HG02571 (cell line): ENCODE measurements around the gene TMEM150A.
"Not testable (repeated sequence)": the region's sequence is repeated elsewhere in the genome, so short reads cannot be mapped to it uniquely, and the experiment has no call there.

ENCODE experiments used
- ATAC-seq: cut with Tn5 transposase; IDR thresholded peaks from one replicate; pipeline ENCODE4 v1.9.1; 2021; ENCODE audit warnings: mild to moderate bottlenecking, moderate library complexity; ENCODE audit not compliant: unreplicated experiment

The TMEM150A gene

DNA sequence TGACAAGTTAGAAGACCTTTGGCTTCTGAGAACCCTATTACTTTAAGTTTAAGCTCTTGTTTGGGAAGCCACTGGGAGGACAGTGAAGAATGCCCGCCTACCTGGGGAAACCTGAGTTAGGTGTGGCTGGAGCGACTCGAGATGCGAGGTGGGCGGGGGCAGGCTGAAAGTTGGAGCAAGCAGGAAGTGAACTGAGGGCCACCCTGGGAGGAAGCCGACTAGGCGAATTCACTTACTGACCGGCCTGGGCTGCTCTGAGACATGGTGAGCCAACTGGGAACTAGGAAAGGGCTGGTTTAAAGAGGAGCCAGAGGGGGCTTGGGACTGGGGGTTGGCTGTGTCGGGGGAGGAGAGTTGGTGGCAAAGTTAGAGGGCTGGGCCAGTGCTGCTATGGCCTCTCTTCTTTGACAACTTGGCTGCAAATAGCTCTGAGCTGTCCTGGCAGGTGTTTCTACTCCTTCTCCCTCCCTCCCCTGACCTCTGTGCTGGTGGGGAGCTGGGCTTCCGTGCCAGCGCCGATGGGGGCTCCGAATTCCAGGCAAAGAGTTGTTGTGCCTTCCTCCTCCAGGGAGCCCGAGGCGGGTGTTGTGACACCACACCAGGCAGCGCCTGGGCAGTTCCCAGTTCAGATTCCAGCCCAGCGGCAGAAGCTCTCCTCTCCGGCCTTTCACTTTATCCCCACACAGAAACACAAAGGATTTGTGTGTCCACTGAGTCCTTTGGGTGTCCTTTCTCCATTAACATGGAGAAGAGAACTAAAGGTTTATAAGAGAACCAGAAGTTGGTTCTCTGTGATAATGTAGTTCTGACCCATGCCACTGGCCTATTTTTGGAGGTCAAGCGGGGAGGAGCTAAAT, 24.9 kb downstream of the TMEM150A start, which contains the start of gene VAMP8:
TSS of gene VAMP8 (plus strand) at position 201 of the 857 bp plus-strand sequence. CDS start at position 262, 61 bp downstream.
- ATAC-seq = peak; percentile 76

DNA sequence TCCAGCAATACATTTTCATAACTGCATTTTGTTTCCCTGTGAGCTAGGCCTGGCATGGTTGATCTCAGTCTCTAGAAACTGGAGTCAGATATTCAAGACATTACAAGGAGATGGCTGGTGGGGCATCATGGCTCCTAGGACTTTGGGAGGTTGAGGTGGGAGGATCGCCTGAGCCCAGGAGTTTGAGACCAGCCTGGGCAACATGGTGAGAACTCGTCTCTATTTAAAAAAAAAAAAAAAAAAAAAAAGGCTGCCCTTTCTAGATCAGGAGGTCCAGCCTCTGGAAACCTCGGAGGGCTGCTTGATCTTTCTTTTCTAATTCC, 25.5 kb downstream of the TMEM150A start:
- no peak for ATAC-seq

DNA sequence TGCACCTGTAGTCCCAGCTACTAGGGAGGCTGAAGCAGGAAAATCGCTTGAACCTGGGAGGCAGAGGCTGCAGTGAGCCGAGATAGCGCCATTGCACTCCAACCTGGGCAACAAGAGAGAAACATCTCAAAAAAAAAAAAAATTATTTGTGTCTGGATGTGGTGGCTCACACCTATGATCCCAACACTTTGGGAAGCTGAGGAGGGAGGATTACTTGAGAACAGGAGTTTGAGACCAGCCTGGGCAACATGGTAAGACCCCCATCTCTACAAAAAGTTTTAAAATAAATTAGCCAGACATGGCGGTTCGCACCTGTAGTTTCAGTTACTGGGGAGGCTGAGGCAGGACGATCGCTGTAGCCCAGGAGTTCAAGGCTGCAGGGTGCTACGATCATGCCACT, 26.8 kb downstream of the TMEM150A start:
- ATAC-seq = no peak

GRCh38 chr2:85566265-85566664, 36.2 kb downstream of the TMEM150A start:
- no peak for ATAC-seq

DNA sequence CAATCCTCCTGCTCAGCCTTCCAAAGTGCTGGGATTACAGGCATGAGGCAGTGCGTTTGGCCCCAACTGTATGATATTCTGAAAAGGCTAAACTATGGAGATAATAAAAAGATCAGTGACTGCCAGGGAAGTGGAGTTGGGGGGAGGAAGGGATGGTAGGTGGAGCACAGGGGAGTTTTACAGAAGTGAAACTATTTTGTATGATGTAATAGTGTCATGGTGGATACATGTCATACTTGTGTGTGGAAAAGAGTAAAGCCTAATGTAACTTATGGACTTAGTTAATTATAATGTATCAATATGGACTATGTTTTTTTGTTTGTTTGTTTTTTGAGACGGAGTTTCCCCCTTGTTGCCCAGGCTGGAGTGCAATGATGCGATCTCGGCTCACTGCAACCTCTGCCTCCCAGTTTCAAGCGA, 38.3 kb downstream of the TMEM150A start:
- no peak for ATAC-seq

DNA sequence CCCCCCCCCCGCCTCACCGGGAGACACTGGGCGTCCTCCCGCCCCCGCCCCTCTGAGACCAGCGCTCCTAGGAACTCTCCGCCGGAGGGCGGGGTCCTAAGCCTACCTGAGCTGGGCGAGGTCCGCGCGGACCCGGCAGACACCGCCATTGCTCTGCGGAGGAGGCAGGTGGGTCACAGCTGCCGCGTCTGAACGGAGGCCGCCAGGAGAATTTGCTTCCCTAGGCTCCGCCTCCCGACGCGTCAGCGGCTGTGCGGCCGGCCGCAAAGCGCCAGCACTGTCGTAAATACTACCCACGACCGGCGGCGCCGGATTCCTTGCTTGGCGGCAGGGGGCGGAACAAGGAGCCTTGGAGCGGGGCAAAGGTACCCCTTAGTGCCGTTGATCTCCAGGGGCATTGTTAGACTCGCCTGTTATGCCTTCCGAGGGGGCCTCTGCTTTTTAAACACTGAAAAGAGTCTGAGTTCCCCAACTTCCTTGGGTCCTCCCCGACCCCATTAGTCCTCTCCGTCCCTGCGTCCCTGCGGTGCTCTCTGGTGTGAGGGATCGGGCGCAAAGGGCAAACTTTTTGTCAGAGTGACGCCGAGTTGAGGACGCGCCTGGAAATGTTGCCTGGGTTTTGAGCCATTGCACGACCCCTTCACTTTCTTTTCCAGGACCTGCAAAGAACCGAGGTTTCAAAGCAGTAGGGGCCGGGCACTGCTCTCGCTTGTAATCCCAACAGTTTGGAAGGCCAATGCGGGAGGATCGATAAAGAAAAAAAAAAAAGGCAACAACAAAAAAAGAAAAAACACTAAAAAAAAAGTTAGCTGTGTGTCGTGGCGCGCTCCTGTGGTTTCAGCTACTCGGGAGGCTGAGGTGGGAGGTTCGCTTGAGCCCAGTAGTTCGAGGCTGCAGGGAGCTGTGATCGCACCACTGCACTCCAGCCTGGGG, 41.0 kb downstream of the TMEM150A start, which contains the start of gene GGCX:
TSS of gene GGCX (minus strand) at position 214 of the 933 bp plus-strand sequence. CDS start at position 149, 65 bp downstream.
- peak; percentile 92 for ATAC-seq

GRCh38 chr2:85560812-85561279, 41.7 kb downstream of the TMEM150A start:
- peak; percentile 26 for ATAC-seq

DNA sequence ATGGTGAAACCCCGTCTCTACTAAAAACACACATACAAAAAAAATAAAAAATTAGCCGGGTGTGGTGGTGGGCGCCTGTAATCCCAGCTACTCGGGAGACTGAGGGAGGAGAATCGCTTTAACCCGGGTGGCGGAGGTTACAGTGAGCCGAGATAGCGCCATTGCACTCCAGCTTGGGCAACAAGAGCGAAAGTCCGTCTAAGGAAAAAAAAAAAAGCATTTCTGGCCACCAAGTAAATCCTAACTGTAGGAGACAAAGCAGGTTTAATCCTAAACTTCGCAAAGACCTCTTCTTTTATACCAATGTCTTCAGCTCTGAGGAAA, 42.1 kb downstream of the TMEM150A start:
- ATAC-seq = not testable (repeated sequence)

DNA sequence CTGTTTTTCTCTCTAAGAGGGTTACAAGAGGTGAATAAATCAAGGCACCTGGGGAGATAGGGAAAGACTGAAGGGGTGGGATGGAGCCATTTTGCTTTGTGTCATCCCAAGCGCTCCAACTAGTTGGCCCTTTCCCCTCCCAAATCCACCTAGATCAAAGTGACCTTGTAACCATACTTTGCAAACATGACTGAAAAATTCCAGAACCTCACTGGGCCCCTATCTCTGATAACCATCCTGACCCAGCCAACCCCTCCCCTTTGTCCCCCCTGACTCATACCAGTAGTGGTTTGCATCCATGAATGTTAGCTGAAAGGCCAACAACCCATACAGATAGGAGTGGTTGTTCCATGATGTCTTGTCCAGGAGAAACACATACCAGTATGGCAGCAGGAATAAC, 44.3 kb downstream of the TMEM150A start:
- no peak for ATAC-seq

- ATAC-seq = no peak
Observed at GRCh38 chr2:85557130-85557529, 45.4 kb downstream of the TMEM150A start.

DNA sequence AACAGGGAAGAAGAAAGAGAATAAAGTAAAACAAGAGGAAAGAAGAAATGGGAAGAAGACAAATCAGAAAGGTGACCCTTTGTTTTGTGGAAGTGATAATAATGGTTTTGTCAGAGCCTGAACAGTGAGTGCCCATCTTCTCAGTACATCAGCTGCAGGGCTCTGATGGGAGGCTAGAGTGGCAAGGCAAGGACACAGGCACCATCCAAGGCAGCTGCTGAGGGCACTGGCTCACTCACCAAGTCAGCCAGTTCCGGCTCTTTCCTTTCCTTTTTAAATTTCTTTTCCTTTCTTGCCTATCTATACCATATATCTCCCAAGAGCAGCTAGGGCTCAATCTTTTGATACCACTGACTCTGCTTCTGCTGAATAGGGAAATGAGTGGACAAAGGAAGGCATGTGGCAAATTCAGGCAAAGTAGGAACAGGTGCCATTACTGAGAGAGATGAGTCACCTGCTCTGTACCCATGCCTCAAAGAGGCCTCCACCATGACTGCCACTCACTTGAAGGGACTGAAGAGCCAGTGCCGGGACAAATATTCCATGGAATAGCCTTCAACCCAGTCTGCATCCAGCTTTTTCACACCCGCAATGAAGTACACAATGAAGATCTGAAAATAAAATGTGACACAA, 47.4 kb downstream of the TMEM150A start:
- no peak for ATAC-seq

DNA sequence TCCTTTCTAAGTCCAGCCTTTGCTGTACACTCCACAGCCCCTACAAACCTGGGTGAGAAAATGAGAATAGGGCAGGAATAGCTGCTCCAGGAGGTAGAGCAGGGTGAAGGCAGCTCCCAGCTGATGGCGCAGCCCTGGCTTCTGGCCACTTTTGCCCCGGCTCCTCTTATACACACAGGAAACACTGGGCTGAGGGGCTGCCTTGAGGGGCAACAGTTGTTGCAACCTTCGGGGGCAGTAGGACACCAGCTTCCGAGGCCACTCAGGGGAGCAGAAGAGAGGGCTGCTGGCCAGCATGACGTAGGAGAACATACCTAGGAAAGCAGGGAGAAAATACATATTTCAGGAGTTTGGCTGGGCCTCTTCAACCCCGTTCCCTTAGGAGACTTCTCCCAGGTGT, 49.3 kb downstream of the TMEM150A start:
- ATAC-seq = no peak

DNA sequence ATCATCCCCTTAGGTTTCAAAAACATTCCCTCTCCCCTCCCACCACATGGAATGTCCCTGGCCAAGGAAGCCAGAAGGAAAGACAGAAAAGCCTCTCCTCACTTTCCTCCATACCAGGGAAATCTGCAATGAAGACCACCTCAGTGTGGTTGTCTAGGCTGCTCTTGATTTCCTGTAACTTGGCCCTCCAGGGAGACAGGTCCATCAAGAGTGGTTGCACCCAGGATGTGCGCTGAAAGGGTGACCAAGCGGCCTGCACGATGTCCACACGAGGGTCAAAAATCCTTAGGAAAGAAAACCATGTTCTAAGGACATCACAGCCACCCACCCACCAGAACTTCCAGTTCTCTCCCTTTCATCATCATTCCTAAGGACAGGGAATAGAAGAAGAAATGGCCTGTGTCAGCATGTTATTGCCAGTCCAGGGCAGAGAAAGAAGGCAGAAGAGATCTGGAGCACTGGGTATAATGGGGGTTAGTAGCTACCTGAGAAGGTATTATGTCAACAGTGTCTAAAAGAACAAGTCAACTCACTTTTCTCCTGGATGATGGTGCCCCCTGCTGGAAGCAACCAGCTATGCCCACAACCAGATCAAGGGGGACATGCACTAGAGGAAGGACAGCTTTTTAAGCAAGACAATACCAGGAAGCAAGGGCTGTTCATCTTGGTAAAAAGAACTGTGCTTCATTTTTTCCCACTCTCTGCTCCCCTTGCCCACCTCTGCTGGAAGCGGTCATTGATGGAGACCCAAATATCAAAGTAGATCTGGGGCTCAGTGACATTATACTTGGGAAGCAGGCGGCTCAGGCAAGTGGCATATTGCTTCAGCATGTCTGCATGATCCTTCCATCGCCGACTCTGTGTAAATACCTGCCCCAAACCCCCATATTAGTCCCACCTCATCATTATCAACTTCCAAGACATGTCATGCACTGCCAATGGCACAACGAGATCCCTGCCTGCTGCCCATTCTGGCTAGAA, 50.5 kb downstream of the TMEM150A start:
- no peak for ATAC-seq

DNA sequence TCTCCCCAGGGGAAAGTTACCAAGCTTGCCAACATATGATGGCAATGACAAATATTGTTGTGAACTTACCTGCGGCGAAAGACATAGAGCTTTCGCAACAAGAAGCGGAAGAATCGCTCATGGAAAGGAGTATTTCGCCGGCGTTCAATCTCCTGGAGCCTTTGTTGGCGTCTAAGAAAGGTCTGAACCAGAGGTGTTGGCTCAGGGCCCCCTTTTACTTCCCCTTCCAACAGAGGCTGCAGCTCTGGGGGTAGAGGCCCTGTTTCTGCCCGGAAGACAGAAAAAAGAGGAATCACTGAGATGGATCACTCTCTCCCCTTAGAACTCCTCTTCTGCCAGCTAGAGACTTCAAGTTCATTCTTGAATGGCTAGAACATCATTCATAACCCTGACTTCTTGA, 52.0 kb downstream of the TMEM150A start:
- no peak for ATAC-seq

DNA sequence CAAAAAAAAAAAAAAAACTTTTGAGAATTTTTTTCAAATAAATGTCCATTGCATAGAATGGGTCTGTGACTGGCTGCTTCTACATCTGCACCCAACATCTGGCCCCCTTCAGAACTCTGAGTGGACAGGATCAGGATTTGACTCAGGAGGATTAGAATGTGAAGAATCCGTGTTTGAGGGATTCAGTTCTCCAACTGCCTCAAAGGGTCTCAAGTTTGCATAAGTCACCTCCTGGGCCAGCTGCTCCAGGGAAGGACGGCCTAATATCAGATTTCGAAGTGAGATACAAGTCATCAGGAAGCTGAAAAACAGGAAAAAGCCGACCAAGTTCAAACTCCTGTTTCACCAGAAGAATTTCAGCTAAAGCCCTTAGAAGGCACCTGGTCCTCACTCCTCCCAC, 52.7 kb downstream of the TMEM150A start:
- ATAC-seq = no peak

GRCh38 chr2:85549095-85549494, 53.4 kb downstream of the TMEM150A start:
- no peak for ATAC-seq

DNA sequence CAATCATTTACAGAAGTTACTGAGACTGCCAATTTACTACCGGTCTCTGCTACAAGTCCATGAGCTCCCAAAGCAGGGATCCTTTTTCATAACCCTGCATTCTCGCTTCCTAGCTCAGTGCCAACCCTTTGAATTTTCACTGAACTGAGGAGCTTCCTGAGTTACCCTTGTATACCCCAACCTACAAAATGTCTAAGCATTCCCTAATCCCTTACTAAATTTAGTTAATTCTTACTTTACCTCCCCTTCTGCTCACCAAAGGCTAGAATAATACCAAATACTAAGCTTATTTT, 53.9 kb downstream of the TMEM150A start:
- ATAC-seq = no peak
